ENCODE results near the gene ZNF274.

ZNF274 gene

GRCh38 chr19:58166708-58167280, 16.1 kb upstream of the ZNF274 start:
- no peak overlapping the region for H3K9ac ChIP-seq (ENCODE audit: low read length)
- DNase-seq: no peak
- H3K4me1 ChIP-seq (ENCODE audit: low read length): no peaks in the 10 kb centered on the region
- no peaks in the 10 kb centered on the region for H3K9me2 ChIP-seq (replicated peaks; ENCODE audit: insufficient read depth, low read length)
- no peak overlapping the region for H2AFZ ChIP-seq (ENCODE audit: low read length)
- H3K4me3 ChIP-seq (ENCODE audit: low read length): no peak overlapping the region
- H3K79me2 ChIP-seq (ENCODE audit: low read length): no peaks in the 10 kb centered on the region
- peaks cover 3% of the 10 kb centered on the region; the same call in 1 of the 2 replicates for H3K9me3 ChIP-seq (replicated peaks; ENCODE audit: insufficient read depth, low read length)
- TF ChIP-seq CTCF (IDR thresholded peaks at IDR 0.05; ENCODE audit: low read length): no peak
- TF ChIP-seq EZH2 (optimal IDR thresholded peaks at IDR 0.05; ENCODE audit: low read depth, low read length): no peak
- no peak for TF ChIP-seq EZH2phosphoT487 (IDR thresholded peaks at IDR 0.05; ENCODE audit: low read length)
- no peak overlapping the region for H3K27ac ChIP-seq (ENCODE audit: low read length)
- H3K27me3 ChIP-seq (replicated peaks; ENCODE audit: insufficient read depth, low read length): no peaks in the 10 kb centered on the region
- no peaks in the 10 kb centered on the region for H4K20me1 ChIP-seq (ENCODE audit: insufficient read depth, low read length)
- H3F3A ChIP-seq (ENCODE audit: insufficient read depth, low read length): no peaks in the 10 kb centered on the region
- no peaks in the 10 kb centered on the region for H3K36me3 ChIP-seq (replicated peaks; ENCODE audit: insufficient read depth, low read length)
- no peak overlapping the region for H3K4me2 ChIP-seq (ENCODE audit: low read depth, low read length)

GRCh38 chr19:58170860-58171259, 12.0 kb upstream of the ZNF274 start:
- Histone ChIP-seq H3K9ac (ENCODE audit: low read length) (no peak overlapping the region), H3K79me2 (ENCODE audit: low read length) (no peaks in the 10 kb centered on the region), H3K36me3 (replicated peaks; ENCODE audit: insufficient read depth, low read length) (no peaks in the 10 kb centered on the region), H3K4me1 (ENCODE audit: low read length) (no peaks in the 10 kb centered on the region), H3F3A (ENCODE audit: insufficient read depth, low read length) (no peaks in the 10 kb centered on the region), H2AFZ (ENCODE audit: low read length) (no peak overlapping the region), H3K4me3 (ENCODE audit: low read length) (no peak overlapping the region), H3K9me2 (replicated peaks; ENCODE audit: insufficient read depth, low read length) (no peaks in the 10 kb centered on the region), H3K4me2 (ENCODE audit: low read depth, low read length) (no peak overlapping the region), H3K27me3 (replicated peaks; ENCODE audit: insufficient read depth, low read length) (no peaks in the 10 kb centered on the region), H4K20me1 (ENCODE audit: insufficient read depth, low read length) (no peaks in the 10 kb centered on the region), H3K9me3 (replicated peaks; ENCODE audit: insufficient read depth, low read length) (no peaks in the 10 kb centered on the region), H3K27ac (ENCODE audit: low read length) (no peak overlapping the region)
- no peak for DNase-seq
- no peak for TF ChIP-seq CTCF (IDR thresholded peaks at IDR 0.05; ENCODE audit: low read length)
- TF ChIP-seq EZH2phosphoT487 (IDR thresholded peaks at IDR 0.05; ENCODE audit: low read length): no peak
- TF ChIP-seq EZH2 (optimal IDR thresholded peaks at IDR 0.05; ENCODE audit: low read depth, low read length): no peak

GRCh38 chr19:58181902-58182576, 822 bp upstream of the ZNF274 start:
- TF ChIP-seq EZH2phosphoT487 (IDR thresholded peaks at IDR 0.05; ENCODE audit: low read length): no peak
- peak; percentile 57 for TF ChIP-seq CTCF (IDR thresholded peaks at IDR 0.05; ENCODE audit: low read length)
- peak overlapping the region; percentile 85 for H2AFZ ChIP-seq (ENCODE audit: low read length)
- peak overlapping the region; percentile 100 for H3K4me3 ChIP-seq (ENCODE audit: low read length)
- no peak overlapping the region; the same call in 1 of the 2 replicates for H3K27ac ChIP-seq (ENCODE audit: low read length)
- 0 out of 2 replicates have a peak, but pooled peaks cover 4% of the 10 kb centered on the region for H3K4me1 ChIP-seq (ENCODE audit: low read length)
- no peaks in the 10 kb centered on the region for H3K27me3 ChIP-seq (replicated peaks; ENCODE audit: insufficient read depth, low read length)
- H3K4me2 ChIP-seq (ENCODE audit: low read depth, low read length): peak overlapping the region; percentile 92; the same call in 1 of the 2 replicates
- peak; percentile 55 for DNase-seq
- H3K36me3 ChIP-seq (replicated peaks; ENCODE audit: insufficient read depth, low read length): no peaks in the 10 kb centered on the region
- H3K9me2 ChIP-seq (replicated peaks; ENCODE audit: insufficient read depth, low read length): no peaks in the 10 kb centered on the region
- no peak overlapping the region for H3K9ac ChIP-seq (ENCODE audit: low read length)
- H4K20me1 ChIP-seq (ENCODE audit: insufficient read depth, low read length): no peaks in the 10 kb centered on the region
- H3K9me3 ChIP-seq (replicated peaks; ENCODE audit: insufficient read depth, low read length): no peaks in the 10 kb centered on the region
- no peaks in the 10 kb centered on the region for H3K79me2 ChIP-seq (ENCODE audit: low read length)
- H3F3A ChIP-seq (ENCODE audit: insufficient read depth, low read length): peaks cover 3% of the 10 kb centered on the region; the same call in 1 of the 2 replicates

Data from MM.1S (cell line).